Astrocyte of the cerebellum (primary cell): ENCODE measurements around the gene TOM1L2.
"Not testable (repeated sequence)": the region's sequence is repeated elsewhere in the genome, so short reads cannot be mapped to it uniquely, and the experiment has no call there.

Experiments
- DNase-seq: peaks from one replicate; pipeline ENCODE4 v3.0.0-alpha.2; 2011; ENCODE audit warnings: low read depth
- H3K4me3 ChIP-seq: 2 replicates; pipeline ENCODE4 v1.5.1; 2011; ENCODE audit warnings: mild to moderate bottlenecking, low read depth, low read length, moderate library complexity
- in situ Hi-C: cut with HindIII; loops from 2 replicates; pipeline ENCODE4 v1.10.0; 2017; ENCODE audit warnings: low sequenced_read_pairs
- TF ChIP-seq, protein P1 (sequence below): IDR thresholded peaks from 2 replicates; pipeline ENCODE4 v1.5.1; 2012; ENCODE audit warnings: low read length, low read depth, moderate library complexity, mild to moderate bottlenecking; ENCODE audit errors: missing control alignments

The TOM1L2 gene

DNA sequence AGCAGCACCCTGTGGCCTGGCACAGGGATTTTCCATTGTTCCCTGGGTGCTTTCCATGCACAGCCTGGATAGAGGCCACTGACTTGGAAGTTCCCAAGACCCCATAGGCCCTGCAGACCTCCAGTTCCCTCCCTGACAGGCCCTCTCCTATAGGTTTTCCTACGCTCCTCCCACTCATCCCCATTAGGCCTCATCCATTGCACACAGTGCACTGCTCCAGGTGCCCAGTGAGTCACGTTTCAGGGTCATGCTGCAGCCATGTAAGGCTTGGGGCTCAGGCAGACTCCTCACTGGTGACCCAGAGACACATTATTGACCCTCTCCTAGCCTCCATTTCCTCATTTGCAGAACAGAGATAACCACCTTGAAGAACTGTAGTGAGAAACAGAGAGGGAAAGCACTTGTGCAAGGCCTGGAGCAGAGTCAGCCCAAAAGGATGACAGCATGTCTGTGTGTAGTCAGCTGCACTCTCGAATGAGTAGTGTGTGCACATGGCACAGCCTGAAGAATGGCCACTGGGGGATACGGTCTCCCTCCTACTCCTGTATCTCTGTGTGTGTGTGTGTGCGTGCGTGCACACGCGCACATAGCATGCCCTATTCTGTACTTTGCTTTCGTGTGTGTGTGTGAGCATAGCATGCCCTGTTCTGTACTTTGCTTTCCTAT is 27.3 kb upstream of the TOM1L2 start:
- TF ChIP-seq, protein P1, sequence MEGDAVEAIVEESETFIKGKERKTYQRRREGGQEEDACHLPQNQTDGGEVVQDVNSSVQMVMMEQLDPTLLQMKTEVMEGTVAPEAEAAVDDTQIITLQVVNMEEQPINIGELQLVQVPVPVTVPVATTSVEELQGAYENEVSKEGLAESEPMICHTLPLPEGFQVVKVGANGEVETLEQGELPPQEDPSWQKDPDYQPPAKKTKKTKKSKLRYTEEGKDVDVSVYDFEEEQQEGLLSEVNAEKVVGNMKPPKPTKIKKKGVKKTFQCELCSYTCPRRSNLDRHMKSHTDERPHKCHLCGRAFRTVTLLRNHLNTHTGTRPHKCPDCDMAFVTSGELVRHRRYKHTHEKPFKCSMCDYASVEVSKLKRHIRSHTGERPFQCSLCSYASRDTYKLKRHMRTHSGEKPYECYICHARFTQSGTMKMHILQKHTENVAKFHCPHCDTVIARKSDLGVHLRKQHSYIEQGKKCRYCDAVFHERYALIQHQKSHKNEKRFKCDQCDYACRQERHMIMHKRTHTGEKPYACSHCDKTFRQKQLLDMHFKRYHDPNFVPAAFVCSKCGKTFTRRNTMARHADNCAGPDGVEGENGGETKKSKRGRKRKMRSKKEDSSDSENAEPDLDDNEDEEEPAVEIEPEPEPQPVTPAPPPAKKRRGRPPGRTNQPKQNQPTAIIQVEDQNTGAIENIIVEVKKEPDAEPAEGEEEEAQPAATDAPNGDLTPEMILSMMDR = no peak
- H3K4me3 ChIP-seq = no peak overlapping the region
- in situ Hi-C loops = no loop called here
- DNase-seq = no peak

DNA sequence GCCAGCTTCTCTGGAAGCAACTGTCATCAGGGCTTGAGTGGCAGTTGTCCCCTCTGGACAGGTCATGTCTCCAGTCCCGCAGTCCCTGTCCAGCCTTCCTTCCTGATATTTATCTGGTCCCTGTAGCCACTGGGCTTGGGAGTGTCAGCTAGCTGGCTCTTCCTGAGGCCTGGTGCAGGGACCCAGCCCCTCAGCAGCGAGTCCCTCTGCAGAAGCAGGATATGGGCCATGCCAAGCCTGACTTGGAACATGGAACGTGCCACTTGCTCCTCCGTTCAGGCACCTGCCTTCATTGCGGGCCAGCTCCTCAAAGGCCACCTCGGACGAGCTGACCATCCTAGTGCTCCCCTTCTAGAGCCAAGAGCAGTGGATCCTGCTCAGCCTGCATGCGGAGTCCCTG is 26.7 kb upstream of the TOM1L2 start:
- TF ChIP-seq, protein P1 = no peak
- in situ Hi-C loops = no loop called here
- H3K4me3 ChIP-seq = no peak overlapping the region
- no peak for DNase-seq

DNA sequence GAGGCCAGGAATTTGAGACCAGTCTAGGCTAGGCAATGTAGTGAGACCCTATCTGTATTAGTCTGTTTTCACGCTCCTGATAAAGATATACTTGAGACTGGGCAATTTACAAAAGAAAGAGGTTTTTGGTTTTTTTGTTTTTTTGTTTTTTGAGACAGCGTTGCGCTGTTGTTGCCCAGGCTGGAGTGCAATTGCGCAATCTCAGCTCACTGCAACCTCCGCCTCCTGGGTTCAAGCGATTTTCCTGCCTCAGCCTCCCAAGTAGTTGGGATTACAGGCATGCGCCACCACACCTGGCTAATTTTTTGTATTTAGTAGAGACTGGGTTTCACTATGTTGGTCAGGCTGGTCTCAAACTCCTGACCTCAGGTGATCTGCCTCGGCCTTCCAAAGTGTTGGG is 23.7 kb upstream of the TOM1L2 start:
- H3K4me3 ChIP-seq, DNase-seq, in situ Hi-C loops: not testable (repeated sequence)

DNA sequence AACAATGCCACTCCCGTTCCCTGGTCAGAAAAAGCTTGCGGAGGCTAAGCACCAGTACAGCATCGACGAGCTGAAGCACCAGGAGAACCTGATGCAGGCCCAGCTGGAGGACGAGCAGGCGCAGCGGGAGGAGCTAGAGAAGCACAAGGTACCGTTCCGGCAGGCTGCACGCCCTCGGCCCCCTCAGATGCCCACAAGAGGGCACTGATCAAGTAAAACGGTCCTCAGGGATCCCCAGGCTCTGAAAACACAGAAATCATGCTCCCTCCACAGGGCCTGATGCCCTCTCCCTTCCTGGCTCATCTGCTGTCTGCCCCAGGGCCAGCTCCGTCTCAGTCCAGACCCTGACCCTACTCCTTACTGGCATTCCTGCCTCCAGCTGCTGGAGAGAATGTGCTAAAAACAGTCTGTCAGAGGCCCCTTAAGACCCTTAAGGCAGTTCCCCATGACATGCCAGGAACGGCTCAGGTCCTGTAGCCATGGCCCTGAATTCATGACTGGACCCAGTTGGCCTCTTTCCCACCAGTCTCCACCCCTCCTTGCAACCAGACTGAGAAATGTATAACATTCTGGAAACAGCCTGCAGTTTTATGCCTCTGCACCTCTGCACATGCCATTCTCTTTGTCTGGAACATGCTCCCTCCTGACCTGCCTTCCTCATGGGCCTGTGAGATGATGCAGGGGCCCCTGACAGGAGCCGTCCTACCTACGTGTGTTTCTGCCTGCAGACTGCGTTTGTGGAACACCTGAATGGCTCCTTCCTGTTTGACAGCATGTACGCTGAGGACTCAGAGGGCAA is 22.3 kb upstream of the TOM1L2 start:
- no peak for DNase-seq
- in situ Hi-C loops = no loop called here
- TF ChIP-seq, protein P1 = peak; percentile 55
- H3K4me3 ChIP-seq = no peak overlapping the region

DNA sequence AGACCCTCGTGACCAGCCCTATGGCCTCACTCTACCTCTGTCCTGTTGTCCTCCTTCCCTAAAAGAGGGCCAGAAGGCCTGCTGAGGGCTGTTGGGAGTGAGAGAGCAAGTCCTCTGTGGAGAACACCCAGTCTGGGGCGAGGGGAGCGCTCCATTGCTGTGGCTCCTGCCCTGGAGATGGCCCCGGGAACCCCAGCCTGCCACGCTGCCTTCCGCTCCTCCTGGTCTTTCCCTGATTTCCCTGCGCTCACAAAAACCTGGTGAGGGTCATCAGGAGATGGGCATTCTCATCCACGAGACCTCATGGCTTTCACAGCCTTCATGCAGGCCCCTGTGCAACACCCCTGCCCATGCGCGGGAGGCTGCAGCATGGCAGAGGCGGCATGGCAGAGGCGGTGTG is 21.7 kb upstream of the TOM1L2 start:
- H3K4me3 ChIP-seq = no peak overlapping the region
- TF ChIP-seq, protein P1 = no peak
- in situ Hi-C loops = no loop called here
- DNase-seq = no peak

DNA sequence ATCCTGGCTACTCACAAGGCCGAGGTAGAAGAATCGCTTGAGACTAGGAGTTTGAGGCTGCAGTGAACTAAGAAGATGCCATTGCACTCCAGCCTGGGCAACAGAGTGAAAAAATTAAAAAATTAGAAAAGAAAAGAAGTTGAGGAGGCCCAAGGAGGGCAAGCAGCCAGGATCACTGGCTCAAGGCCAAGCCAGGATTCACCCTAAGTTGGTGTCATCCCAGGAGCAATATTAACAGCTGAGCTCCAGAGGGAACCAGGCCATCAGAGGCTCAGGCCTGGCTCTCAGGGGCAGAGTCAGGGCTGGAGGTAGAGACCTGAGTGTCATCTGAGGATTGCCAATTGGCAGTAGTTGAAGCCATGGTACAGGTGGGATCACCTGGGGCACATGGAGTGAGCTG is 21.2 kb upstream of the TOM1L2 start:
- in situ Hi-C loops = no loop called here
- TF ChIP-seq, protein P1 = no peak
- no peak for DNase-seq

DNA sequence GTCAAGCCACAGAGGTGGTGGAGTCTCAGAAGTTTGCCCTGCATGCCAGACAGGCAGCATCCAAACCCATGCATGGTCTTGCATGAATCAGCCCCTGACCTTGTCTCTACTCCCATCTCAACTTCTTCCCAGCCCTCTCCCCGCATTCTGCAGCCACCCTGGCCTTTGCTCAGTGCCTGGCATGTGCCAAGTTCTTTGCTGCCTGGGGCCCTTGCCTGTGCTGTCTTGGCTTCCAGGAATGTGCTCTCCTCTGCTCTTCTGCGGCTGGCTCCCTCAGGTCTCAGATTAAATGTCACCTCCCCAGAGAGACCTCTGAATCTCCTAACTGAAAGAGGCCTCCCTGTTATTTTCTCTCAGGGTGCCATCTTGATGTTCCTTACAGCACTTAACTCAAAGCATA is 18.1 kb upstream of the TOM1L2 start:
- in situ Hi-C loops = no loop called here
- no peak overlapping the region for H3K4me3 ChIP-seq
- TF ChIP-seq, protein P1 = no peak
- DNase-seq = no peak

More for the DNA sequence above, 21.2 kb upstream of the TOM1L2 start:
- H3K4me3 ChIP-seq = no peak overlapping the region
